Endothelial cell of umbilical vein (primary cell): ENCODE measurements around the gene ELMO1. TPM values are rescaled to one million over a fixed set of nuclear protein-coding genes. Genes with fewer than 3 reads are reported as not detected.

Experiments used
- BruUV-seq: library from RNA; stranded (reverse); fragments of 400-500 nt; replicated peaks from 2 replicates; lab custom pipeline; 2021; lab: Mats Ljungman, UMichigan
- CTCF ChIA-PET: fragments of 300-600, 350-600 bp; sonication (Branson Sonifier 250); formaldehyde crosslinking; loops from one replicate; lab custom pipeline; 2021; ENCODE audit warnings: antibody characterized with exemption, inconsistent platforms; lab: Charles Lee
- POLR2A ChIA-PET: fragments of 300-600, 350-600 bp; sonication (Branson Sonifier 250); formaldehyde crosslinking; loops from one replicate; lab custom pipeline; 2021; ENCODE audit warnings: antibody characterized with exemption, inconsistent platforms; lab: Charles Lee
- DNase-seq: peaks from one replicate; pipeline ENCODE4 v3.0.0-alpha.2; 2011; ENCODE audit warnings: low read depth, low spot score
- FAIRE-seq: peaks from 2 replicates; lab custom pipeline; 2011; peaks lifted over from hg19 to GRCh38; lab: Jason Lieb, UNC
- H2AFZ ChIP-seq: 2 replicates; pipeline ENCODE4 v1.6.0; 2012; ENCODE audit warnings: low read depth, low read length, control low read depth, inconsistent platforms
- H3K27ac ChIP-seq: 2 replicates; pipeline ENCODE4 v1.5.1; 2011; ENCODE audit warnings: low read depth, mild to moderate bottlenecking, control low read depth, low read length, moderate library complexity; ENCODE audit not compliant: insufficient read depth
- H3K27me3 ChIP-seq, 2 experiments: 2 replicates each; pipeline versions ENCODE4 v1.6.0 to v1.6.1; 2011; ENCODE audit warnings: low read length in 2 of 2, mixed read lengths in 1 of 2; ENCODE audit not compliant: control insufficient read depth in 2 of 2, insufficient read depth in 2 of 2
- H3K36me3 ChIP-seq, 2 experiments: 2 replicates in 1 of 2; 3 replicates in 1 of 2; pipeline ENCODE4 v1.5.1; 2011; ENCODE audit warnings: low read length in 2 of 2, mild to moderate bottlenecking in 1 of 2, moderate library complexity in 1 of 2; ENCODE audit not compliant: control insufficient read depth in 2 of 2, insufficient read depth in 2 of 2; ENCODE audit errors: extremely low read depth in 1 of 2
- H3K4me1 ChIP-seq: 3 replicates; pipeline ENCODE4 v1.5.1; 2011; ENCODE audit warnings: mild to moderate bottlenecking, low read length; ENCODE audit not compliant: control insufficient read depth, insufficient read depth; ENCODE audit errors: extremely low read depth
- H3K4me2 ChIP-seq: 2 replicates; pipeline ENCODE4 v1.6.1; 2011; ENCODE audit warnings: low read length, control low read depth, mixed read lengths; ENCODE audit not compliant: insufficient read depth
- H3K4me3 ChIP-seq, 3 experiments: fragments of 200-600 bp in 1 of 3; sonication (generic), shearing (Covaris generic) in 1 of 3; replicated peaks in 1 of 3; 2 replicates each; pipeline ENCODE4 v1.5.1; 2011 to 2016; ENCODE audit warnings: control low read depth in 3 of 3, low read length in 3 of 3, mild to moderate bottlenecking in 2 of 3, inconsistent platforms in 1 of 3, low read depth in 1 of 3, moderate library complexity in 1 of 3; ENCODE audit not compliant: insufficient read depth in 1 of 3
- H3K79me2 ChIP-seq: 2 replicates; pipeline ENCODE4 v1.6.0; 2012; ENCODE audit warnings: low read length, inconsistent platforms; ENCODE audit not compliant: control insufficient read depth, insufficient read depth
- H3K9ac ChIP-seq: replicated peaks from 2 replicates; pipeline ENCODE3; 2011; ENCODE audit warnings: low read length, control low read depth; ENCODE audit not compliant: insufficient read depth; ENCODE audit errors: extremely low read depth
- H3K9me1 ChIP-seq: replicated peaks from 3 replicates; pipeline ENCODE4 v1.6.0; 2011; ENCODE audit warnings: mild to moderate bottlenecking, low read length; ENCODE audit not compliant: control insufficient read depth, insufficient read depth; ENCODE audit errors: extremely low read depth
- H3K9me3 ChIP-seq: replicated peaks from 2 replicates; pipeline ENCODE4 v1.5.1; 2012; ENCODE audit warnings: low read length, inconsistent platforms; ENCODE audit not compliant: control insufficient read depth, insufficient read depth
- H4K20me1 ChIP-seq: replicated peaks from 2 replicates; pipeline ENCODE3; 2011; ENCODE audit warnings: mild to moderate bottlenecking, low read length; ENCODE audit not compliant: control insufficient read depth, insufficient read depth; ENCODE audit errors: extremely low read depth
- EZH2 ChIP-seq: IDR thresholded peaks from 2 replicates; pipeline ENCODE4 v1.6.1; 2012; ENCODE audit warnings: borderline replicate concordance, low read depth, mild to moderate bottlenecking, moderate library complexity, low read length, inconsistent platforms; ENCODE audit not compliant: severe bottlenecking
- FOS ChIP-seq: IDR thresholded peaks from 2 replicates; pipeline ENCODE4 v1.6.1; 2011; ENCODE audit warnings: mild to moderate bottlenecking, low read length, moderate library complexity, borderline replicate concordance; ENCODE audit not compliant: insufficient read depth
- GATA2 ChIP-seq: IDR thresholded peaks from 2 replicates; pipeline ENCODE4 v1.7.0; 2011; ENCODE audit warnings: low read depth, mild to moderate bottlenecking, moderate library complexity, mixed read lengths, low read length; ENCODE audit not compliant: insufficient read length, insufficient read depth
- JUN ChIP-seq: IDR thresholded peaks from 2 replicates; pipeline ENCODE4 v1.6.1; 2011; ENCODE audit warnings: borderline replicate concordance, low read depth; ENCODE audit not compliant: insufficient read length, insufficient read depth
- MYC ChIP-seq: IDR thresholded peaks from one replicate; pipeline ENCODE4 v1.6.1; 2011; ENCODE audit warnings: mild to moderate bottlenecking, low read depth, low read length
- POLR2A ChIP-seq: IDR thresholded peaks from 2 replicates; pipeline ENCODE4 v1.6.1; 2012; ENCODE audit warnings: low read depth, mild to moderate bottlenecking, control low read depth, low read length
- POLR2AphosphoS5 ChIP-seq: IDR thresholded peaks from 2 replicates; pipeline ENCODE4 v1.6.1; 2012; ENCODE audit warnings: low read depth, mild to moderate bottlenecking, control low read depth, low read length, moderate library complexity; ENCODE audit not compliant: insufficient read depth
- dilution Hi-C: fragments of 300-500 bp; cut with MboI; formaldehyde crosslinking; loops from one replicate; pipeline ENCODE4 v1.15.0; 2019; ENCODE audit warnings: low sequenced_read_pairs; ENCODE audit not compliant: extremely low pct_ligation_motif_present
- intact Hi-C: fragments of 100-400 bp; cut with micrococcal nuclease; formaldehyde crosslinking; loops from one replicate; pipeline ENCODE4 v1.10.0; 2022
- polyA plus RNA-seq, 4 experiments: library from polyadenylated mRNA; depleted of rRNA in 3 of 4; stranded (reverse) in 3 of 4; unstranded in 1 of 4; fragments of >200 nt; gene quantifications; 2 replicates each; pipeline versions ENCODE4 v1.2.1 to v1.2.3, GENCODE V29; 2011 to 2012; ENCODE audit warnings: missing spikeins in 1 of 4
- total RNA-seq: library from RNA; stranded (reverse); gene quantifications from 2 replicates; pipeline ENCODE4 v1.2.3, GENCODE V29; 2021
- TF ChIP-seq, protein P1 (sequence below): IDR thresholded peaks from 2 replicates; pipeline ENCODE4 v1.6.1; 2011; ENCODE audit not compliant: insufficient read depth, insufficient read length
- TF ChIP-seq, protein P2 (sequence below), 2 donors: IDR thresholded peaks; 1 replicate in 1 of 2; 2 replicates in 1 of 2; pipeline ENCODE4 v1.5.1; 2011; ENCODE audit warnings: low read length in 2 of 2, mild to moderate bottlenecking in 2 of 2, moderate library complexity in 2 of 2, control low read depth in 1 of 2, inconsistent platforms in 1 of 2, low read depth in 1 of 2; ENCODE audit not compliant: insufficient read depth in 1 of 2; ENCODE audit errors: extremely low read depth in 1 of 2

ELMO1 gene
- total and polyA plus RNA-seq, 2 donors (not counting 3 experiments of a cell fraction or from before 2014, with no cell fraction given): 17.0 to 30.6 TPM

DNA sequence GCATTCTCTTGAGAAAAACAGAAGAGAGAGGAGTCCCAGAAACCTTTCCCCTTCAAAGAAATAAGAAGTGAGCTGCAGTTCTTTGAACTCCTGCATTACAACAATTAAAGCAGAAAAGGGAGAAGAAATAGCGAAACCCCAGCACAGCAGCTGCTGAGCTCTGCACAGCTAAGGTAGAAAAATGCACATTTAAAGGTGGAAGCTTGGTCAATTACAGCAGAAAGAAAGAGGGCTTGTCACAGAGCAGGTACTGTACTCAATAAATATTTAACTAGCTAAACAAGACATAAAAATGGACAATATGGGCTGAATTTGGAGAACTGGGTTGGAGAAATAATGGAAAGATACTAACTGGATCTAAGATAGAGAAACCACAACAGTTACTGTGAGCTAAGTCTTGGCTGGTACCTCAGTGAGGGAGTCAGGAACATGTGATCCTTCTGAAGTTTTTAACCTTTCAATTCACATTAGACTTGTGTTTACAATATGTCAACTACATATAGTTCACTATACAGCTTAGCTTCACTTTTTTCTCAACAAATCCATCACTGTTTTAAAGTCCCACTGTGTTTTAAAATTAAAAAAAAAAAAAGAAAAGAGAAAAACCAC lies 332.5 kb downstream of the ELMO1 start:
- ChIA-PET CTCF (interaction anchor here (1.0 kb wide), 1 partner anchor 32 kb away, joined by 3 read pairs; no protein-coding TSS in a partner anchor), POLR2A (no interaction called here)
- H3K9me3 ChIP-seq: no peaks in the 10 kb centered on the region
- no peaks in the 10 kb centered on the region for H3K9me1 ChIP-seq
- no peaks in the 10 kb centered on the region for H3K4me1 ChIP-seq
- TF ChIP-seq, protein P1, sequence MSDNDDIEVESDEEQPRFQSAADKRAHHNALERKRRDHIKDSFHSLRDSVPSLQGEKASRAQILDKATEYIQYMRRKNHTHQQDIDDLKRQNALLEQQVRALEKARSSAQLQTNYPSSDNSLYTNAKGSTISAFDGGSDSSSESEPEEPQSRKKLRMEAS: no peak
- TF ChIP-seq JUN: no peak
- TF ChIP-seq POLR2A: no peak
- no peak for TF ChIP-seq FOS
- TF ChIP-seq MYC: no peak
- TF ChIP-seq, protein P2, sequence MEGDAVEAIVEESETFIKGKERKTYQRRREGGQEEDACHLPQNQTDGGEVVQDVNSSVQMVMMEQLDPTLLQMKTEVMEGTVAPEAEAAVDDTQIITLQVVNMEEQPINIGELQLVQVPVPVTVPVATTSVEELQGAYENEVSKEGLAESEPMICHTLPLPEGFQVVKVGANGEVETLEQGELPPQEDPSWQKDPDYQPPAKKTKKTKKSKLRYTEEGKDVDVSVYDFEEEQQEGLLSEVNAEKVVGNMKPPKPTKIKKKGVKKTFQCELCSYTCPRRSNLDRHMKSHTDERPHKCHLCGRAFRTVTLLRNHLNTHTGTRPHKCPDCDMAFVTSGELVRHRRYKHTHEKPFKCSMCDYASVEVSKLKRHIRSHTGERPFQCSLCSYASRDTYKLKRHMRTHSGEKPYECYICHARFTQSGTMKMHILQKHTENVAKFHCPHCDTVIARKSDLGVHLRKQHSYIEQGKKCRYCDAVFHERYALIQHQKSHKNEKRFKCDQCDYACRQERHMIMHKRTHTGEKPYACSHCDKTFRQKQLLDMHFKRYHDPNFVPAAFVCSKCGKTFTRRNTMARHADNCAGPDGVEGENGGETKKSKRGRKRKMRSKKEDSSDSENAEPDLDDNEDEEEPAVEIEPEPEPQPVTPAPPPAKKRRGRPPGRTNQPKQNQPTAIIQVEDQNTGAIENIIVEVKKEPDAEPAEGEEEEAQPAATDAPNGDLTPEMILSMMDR (IDR thresholded peaks at IDR 0.05; ENCODE audit: extremely low read depth in 1 of 2, insufficient read depth in 1 of 2, low read depth in 1 of 2, low read length in 2 of 2): no peak
- TF ChIP-seq GATA2: no peak
- TF ChIP-seq EZH2: no peak
- no peak for TF ChIP-seq POLR2AphosphoS5
- intact Hi-C loops (no loop called here), dilution Hi-C loops (no loop called here)
- H3K27me3 ChIP-seq: no peaks in the 10 kb centered on the region
- FAIRE-seq (no peak), DNase-seq (no peak)
- H3K36me3 ChIP-seq: no peaks in the 10 kb centered on the region
- no TSS peak for BruUV-seq
- no peaks in the 10 kb centered on the region for H3K79me2 ChIP-seq
- no peak overlapping the region for H3K9ac ChIP-seq
- H3K4me3 ChIP-seq: no peak overlapping the region
- no peak overlapping the region for H2AFZ ChIP-seq
- H3K27ac ChIP-seq: no peak overlapping the region
- H3K4me2 ChIP-seq: no peak overlapping the region
- no peaks in the 10 kb centered on the region for H4K20me1 ChIP-seq
